HG03469 (cell line): Measurements from ENCODE around the gene AGAP1.

Source experiments
- ATAC-seq: cut with Tn5 transposase; IDR thresholded peaks from one replicate; pipeline ENCODE4 v1.9.1; 2021; ENCODE audit warnings: mild to moderate bottlenecking, moderate library complexity, moderate number of reproducible peaks; ENCODE audit not compliant: unreplicated experiment

The AGAP1 gene

DNA sequence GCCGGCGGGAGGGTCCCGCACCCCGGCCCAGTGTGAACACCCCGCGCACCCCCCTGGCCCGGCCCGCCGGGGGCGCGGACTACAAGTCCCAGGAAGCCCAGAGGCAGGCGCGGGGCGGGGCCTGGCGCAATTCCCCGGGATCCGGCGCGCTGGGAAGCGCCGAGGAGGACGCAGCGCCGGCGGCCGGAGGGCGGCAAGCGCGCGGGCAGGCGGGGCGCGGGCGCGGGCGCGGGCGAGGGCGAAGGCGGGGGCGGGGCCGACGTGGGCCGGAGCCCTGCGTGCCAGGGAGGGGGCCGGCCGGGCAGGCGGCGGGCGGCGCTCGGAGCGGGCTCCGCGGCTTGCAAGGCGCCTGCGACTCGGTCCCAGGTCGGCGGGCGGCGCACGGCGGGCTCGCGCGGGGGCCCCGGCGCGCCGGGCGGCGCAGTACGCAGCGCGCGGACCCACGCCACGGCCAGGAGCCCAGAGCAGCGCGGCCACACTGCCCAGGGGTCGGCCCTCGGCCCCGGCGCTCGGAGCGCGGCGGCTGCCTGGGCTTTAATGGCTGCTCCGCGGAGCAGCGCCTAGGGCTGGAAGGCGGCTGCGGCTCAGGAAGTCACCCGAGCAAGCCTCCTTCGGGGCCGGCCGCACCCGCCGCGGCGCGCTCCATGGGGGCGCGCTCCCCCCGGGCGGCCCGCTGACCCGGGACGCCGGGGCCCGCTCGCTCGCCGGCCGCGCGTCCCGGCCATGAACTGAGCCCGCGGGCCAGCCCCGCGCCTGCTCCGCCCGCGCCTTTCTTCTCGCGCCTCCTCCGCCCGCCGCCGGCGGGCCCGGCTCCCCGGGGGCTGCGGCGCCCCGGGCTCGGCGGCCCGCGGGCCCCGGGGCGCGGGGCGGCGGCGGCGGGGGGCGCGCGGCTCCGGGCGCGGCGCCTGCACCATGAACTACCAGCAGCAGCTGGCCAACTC is at the start of gene AGAP1:
TSS of gene AGAP1 (plus strand) at position 269 of the 941 bp plus-strand sequence.
- ATAC-seq = no peak

DNA sequence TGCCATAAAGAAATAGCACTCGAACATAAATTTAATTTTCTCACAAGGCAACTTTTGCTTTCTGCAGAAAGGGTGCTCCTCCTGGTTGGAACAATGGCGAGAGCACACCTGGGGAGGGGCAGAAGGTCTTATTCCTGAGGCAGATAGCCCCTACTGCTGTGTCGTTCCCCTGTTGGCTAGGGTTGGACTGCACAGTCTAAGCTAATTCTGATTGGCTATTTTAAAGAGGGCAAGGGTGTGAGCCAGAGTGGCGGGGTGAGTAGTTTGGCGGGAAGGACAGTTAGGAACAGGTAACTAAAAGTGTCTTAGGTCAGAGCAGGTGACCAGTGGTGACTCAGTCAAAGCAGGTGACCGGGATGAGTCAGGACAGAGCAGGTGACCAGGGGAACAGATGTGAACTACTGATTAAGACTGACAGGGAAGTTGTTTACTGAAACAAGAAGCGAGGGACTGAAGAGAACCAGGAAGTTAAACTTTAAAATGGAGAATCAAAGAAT is 49.7 kb upstream of the AGAP1 start:
- no peak for ATAC-seq

DNA sequence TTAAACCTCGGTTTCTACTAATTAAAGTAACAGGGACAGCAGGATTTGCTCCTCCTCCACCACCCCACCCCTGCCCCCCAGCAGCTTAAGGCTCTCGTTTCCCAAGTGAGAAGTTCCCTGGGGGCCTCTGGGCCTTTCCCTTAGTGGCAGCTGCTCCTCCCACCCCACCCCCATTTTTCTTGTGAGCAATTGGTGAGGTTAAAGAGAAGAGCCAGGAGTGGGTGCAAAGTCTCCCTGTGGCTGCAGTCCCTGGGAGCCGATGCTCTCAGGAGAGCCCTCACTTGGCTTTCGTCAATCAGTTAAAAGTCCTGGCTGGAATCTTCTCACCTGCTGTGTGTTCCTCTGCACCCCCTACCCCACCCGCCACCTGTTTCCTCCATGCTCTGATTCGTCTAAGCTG is 48.7 kb upstream of the AGAP1 start:
- no peak for ATAC-seq

GRCh38 chr2:235446082-235446481 is 47.8 kb upstream of the AGAP1 start:
- no peak for ATAC-seq

- ATAC-seq = no peak
Measured at GRCh38 chr2:235447210-235447609, 46.6 kb upstream of the AGAP1 start.

DNA sequence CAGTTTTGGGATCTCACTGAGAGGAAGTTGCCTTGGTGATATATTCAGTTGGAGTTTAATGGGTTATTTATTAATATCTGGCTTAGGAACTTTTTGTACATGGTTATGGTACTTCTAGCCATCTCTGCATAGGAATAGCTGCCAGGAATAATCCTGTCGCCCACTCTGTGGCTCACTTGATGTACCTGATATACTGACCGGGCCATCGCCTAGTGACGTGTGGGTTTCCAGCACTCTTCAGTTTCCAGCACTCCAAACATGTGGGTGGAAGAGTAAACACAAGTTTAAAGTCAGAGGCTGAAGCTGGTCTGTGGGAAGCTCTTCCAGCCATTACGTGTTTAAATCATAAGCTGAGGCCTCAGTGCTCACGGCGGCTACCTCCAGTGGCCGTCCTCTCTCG is 44.3 kb upstream of the AGAP1 start:
- no peak for ATAC-seq

GRCh38 chr2:235453605-235454151 is 40.2 kb upstream of the AGAP1 start:
- no peak for ATAC-seq

DNA sequence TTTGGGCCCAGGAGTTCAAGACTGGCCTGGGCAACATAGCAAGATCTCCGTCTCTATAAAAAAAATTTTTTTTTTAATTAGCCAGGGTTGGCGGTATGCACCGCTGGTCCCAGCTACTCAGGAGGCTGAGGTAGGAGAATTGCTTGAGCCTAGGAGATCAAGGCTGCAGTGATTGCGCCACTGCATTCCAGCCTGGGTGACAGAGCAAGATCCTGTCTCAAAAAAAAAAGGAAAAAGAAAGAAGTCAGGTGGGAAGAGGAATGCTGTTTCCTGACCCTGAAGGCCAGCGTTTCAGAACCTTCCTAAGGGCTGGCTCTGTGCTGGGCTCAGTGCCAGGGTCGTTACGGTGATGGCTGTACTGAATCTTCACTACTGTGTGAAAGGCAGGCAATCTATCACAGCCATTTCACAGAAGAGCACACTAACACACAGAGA is 35.0 kb upstream of the AGAP1 start:
- no peak for ATAC-seq

- ATAC-seq = no peak
Measured at GRCh38 chr2:235460548-235461047, 33.2 kb upstream of the AGAP1 start.

DNA sequence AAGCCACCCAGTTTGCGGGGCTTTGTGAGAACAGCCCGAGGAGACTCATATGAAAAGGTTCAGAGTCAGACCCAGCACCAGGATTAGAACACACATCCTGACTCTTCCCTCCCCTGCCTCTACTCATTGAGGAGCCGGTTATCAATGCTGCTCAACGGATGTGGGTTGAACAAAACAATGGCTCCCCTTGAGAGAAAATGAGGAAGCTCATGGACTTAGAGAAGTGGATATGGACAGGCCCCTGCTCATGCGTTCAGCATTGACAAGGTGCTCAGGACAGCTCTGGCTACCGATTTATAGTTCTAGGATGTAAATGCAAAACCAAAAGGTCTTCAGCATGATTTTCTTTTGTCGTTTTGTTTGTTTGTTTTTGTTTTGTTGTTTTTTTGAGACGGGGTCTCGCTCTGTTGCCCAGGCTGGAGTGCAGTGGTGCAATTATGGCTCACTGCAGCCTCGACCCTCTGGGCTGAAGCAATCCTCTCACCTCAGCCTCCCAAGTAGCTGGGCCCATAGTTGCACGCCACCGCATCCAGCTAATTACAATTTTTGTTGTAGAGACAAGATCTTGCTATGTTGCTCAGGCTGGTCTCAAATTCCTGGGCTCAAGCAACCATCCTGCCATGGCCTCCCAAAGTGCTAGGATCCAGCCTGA is 32.0 kb upstream of the AGAP1 start:
- ATAC-seq = no peak

DNA sequence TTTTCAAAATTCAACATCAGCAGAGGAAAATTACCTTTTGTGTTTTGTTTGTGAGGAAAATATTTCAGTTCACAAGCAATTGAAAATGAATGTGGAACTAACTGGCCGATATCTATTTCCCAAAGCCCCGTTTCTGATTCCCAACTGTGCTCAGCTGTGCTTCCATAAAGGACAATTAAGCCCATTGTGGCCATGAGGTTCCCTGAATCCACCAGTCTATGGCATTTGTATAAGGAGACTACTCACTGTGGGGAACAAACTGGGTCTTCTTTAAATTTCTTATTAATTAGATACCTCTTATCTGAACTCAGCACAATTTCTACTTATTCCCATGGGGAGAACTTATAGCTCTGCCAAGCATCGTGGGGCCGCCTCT is 31.4 kb upstream of the AGAP1 start:
- no peak for ATAC-seq

DNA sequence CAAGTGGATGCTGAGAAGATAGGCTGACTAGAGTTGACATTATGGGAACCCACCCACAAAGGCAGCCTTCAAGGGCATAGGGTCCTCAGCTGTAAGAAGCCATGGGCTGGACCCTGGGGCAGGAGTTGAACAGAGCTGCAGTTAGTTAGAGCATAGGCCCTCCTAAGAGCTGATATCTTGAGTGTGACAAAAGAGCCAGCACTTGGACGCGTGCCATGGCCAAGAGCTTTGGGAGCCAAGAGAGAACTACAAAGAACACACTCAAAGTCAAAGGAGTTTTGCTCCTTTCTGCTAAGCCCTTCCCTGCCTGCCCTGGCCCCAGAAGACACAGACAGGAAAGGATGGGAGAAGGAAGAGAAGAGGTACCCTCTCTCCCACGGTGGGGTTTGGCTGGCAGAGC is 29.9 kb upstream of the AGAP1 start:
- ATAC-seq = no peak

- ATAC-seq = no peak
Measured at GRCh38 chr2:235467588-235467987, 26.3 kb upstream of the AGAP1 start.

DNA sequence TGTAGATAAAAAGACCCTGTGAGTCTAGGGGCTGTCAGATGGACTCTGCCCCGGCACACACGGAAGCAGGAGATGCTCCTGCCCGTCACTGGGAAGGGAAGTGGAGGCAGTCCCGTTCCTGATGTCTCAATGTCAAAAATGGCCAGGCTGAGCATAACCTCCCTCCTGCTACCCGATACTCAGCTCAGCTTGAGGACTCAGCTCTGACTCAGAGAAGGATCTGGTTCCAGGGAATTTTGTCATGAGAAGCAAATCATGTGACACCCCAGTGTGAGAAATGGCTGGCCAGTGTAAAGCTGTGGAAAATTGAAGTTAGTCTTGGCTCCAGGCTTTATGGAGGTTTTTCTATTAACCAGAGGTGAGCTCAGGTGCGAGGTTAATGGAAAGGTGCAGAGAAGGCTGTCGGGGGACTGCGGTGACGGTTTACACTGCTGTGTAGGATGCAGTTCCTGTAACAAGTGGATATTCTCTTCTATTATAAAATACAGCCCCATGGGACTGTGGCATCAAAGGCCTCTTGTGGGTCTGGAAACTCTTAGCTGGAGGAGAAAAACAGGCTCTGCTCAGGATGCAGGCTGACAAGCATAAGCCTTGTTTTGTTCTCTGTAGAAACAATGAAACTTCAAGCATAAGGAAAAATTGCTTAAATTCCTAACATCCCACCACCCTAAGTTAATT is 24.7 kb upstream of the AGAP1 start:
- ATAC-seq = no peak

DNA sequence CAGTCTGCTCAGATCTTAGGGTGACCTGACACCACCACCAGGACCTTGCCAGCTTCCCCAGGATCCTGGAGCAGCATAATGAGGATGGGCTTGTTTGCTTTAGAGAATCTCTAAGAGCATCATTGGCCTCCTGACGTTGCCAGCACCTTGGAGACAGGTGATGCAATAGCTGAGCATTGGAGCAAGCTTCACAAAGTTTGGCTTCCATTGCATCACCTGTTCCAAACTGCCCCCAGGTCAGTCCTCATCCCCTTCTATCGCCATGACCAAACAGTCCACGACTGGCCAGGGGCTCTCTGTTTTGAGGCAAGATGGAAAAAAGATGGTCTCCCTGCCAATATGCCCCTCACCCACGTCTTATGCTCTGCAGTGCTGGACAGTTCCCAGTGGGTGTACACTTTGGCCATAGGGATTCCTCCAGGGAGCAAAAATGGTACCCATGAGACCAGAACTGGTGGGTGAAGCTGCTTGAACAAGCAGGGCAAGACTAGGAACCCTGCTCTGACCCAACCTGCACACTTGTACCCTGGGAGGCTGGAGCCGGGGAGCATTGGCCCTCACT is 22.6 kb upstream of the AGAP1 start:
- ATAC-seq = no peak

GRCh38 chr2:235472443-235472842 is 21.4 kb upstream of the AGAP1 start:
- ATAC-seq = no peak

DNA sequence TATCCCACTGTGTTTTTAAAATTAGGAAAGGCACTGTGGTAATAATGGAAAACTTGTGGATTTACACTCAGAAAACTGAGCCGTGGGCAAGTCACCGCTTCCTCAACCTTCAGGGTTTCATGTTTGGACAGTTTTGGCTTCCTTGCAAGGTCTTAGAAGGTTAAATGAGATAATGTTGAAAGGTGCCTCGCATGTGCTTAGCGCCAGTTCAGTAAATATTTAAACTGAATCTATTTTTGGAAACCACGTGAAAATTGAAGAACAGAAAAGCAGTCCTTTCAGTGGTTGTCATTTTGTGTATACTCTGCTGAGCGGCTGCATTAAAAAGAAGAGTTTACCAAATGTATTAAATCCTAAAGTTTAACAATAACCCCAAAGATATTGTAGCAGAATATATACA is 15.2 kb upstream of the AGAP1 start:
- ATAC-seq = no peak

- no peak for ATAC-seq
Measured at GRCh38 chr2:235479604-235480003, 14.2 kb upstream of the AGAP1 start.

DNA sequence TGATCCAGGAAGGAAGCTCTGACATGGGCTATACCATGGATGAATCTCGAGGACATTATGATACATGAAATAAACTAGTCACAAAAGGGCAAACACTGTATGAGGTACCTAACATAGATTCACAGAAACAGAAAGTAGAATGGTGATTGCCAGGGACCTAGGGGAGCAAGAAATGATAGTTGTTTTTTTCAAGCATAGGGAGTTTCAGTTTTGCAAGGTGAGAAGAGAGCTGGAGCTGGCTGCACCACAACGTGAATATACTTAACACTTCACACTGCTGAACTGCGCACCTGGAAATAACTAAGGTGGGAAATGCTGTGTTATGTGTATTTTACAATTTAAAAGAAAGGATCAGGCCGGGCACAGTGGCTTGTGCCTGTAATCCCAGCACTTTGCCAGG is 13.2 kb upstream of the AGAP1 start:
- ATAC-seq = no peak

GRCh38 chr2:235483313-235483712 is 10.5 kb upstream of the AGAP1 start:
- ATAC-seq = no peak

DNA sequence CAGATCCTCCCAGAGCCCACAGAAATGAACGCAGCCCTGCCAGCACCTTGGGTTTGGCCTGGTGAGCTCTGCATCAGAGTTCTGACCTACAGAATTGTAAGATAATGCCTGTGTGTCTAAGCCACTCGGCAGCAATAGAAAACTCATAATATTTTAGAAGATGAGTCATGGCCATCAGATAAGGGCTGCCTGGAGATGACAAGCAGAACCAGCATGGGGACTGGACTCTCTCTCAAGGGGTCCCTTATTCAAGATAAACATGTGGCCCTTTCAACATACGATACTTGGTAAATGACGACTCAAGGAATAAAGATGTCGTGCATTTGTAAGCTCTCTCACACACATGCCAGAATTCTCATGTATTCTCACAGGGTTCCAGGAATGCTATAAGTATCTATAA is 8.5 kb upstream of the AGAP1 start:
- ATAC-seq = no peak
